Measurements from ENCODE around the gene IFIT1.
"Not testable (repeated sequence)": the region's sequence is repeated elsewhere in the genome, so short reads cannot be mapped to it uniquely, and the experiment has no call there.

IFIT1 gene

GRCh38 chr10:89391907-89392756, at the start of gene IFIT1:
TSS of gene IFIT1 (plus strand) at chr10:89392623. CDS start at chr10:89392713, 90 bp downstream.
- peak; percentile 83 for DNase-seq (ENCODE audit: low read depth, low spot score)

GRCh38 chr10:89343089-89343767, 49.2 kb upstream of the IFIT1 start:
- no peak for DNase-seq (ENCODE audit: low read depth, low spot score)

GRCh38 chr10:89344156-89344555, 48.3 kb upstream of the IFIT1 start:
- no peak for DNase-seq (ENCODE audit: low read depth, low spot score)

DNA sequence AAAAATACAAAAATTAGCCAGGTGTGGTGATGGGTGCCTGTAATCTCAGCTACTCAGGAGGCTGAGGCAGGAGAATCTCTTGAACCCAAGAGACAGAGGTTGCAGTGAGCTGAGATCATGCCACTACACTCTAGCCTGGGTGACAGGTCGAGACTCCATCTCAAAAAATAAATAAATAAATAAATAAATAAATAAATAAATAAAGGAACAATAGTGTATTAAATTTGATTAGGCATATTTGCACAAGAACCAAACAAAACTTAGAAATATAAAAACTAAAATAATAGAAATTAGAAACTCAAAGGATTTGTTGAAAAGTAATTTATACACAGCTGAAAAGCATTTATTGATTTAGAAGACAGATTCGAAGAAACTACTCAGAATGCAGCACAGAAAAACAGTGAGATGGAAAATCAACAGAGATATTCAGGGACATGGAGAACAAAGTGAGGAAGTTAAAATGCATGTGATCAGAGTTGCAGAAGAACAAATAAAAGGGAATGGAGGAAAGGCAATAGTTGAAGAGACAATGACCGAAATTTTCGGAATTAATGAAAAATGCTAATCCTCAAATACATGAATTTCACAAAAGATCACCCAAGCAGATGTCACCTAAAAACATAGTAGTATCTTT, 46.9 kb upstream of the IFIT1 start:
- no peak for DNase-seq (ENCODE audit: low read depth, low spot score)

DNA sequence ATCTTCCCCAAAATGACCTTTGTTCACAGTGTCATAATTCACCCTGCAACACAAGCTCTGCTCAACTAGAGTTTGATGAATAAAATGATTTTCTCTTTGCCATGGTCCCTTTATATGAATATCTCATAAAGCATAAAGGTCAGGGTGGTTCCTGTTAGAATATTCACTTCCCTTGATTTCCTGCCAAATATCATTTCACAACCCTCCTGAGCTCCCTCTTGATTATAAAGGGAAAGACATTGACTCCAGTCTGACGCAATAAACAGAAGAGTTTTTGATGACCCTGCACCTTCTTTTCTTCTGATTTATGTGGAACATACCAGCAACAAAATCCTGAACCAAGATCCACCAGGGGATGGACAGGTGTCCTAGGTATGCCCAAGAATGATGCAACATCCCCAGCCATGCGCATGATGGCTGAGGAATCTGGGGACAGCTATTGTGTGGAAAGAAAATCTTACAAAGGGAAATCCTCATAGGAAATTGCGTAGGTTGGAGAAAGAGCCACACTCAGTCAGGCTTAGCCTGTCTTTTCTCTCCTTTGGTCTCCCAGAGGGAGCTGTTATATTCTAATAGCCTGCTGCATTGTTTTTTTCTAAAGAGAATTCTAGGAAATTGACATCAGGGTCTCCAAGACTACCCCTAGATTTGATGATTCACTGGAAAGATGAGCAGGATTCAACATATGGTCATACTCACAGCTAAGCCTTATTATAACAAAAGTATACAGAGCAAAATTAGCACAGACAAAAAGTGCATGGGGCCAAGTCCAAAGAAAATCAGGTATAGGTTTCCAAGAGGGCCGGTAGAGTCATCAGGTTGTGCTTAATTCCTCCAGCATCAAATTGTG, 45.8 kb upstream of the IFIT1 start:
- no peak for DNase-seq (ENCODE audit: low read depth, low spot score)

DNA sequence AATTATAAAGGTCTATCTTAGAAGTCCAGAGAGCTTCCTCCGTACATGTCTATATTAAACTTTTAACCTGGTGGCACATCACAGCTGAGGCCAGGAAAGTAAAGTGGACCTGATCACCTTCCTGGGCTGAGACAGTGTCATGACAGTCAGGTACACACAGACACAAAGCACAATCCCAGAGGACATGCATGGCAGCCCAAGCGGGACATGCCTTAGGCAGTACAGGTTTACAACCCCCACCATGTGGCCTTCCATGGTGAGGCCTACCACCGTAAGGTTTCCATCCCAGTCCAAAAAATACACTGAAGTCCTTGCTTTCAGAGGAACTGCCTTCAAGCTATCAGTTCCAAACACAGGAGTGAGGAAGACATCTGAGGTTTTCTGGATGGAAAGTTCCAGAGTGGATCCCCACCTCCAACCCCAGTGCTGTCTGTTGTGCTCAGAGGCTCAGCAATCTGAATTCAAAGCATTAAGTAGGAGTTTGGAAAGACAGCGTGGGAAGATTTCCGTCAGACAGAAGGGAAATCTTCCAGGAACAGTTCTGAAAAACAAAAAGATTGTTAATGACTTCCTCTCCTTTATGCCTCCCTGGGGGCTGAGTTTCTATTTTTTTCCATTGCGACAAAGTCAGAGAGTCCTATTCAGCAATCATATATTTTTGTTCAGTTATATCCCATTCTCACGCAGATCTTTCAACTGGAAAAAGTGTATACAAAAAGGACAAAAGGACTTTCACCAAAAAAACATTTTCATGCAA, 44.5 kb upstream of the IFIT1 start:
- no peak for DNase-seq (ENCODE audit: low read depth, low spot score)

- DNase-seq (ENCODE audit: low read depth, low spot score) = no peak
Observed at GRCh38 chr10:89348481-89348880, 43.9 kb upstream of the IFIT1 start.

DNA sequence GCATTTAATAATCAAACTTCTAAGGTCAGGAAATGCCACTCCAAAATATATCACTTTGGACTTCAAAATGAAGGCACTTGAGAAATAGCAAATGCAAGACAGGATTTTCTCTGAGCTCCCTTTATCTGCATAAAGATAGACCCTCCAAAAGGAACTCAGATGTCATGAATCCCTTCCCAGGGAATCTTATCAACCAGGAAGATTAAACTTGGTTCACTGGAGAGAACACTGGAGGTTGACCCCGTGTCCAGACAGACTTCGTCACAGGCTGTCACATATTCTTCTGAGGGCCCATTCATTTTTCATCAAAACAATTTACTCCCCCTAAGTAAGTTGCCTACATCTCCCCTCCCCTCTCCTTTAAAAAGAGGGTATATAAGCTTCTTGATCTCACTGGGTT, 43.4 kb upstream of the IFIT1 start:
- DNase-seq (ENCODE audit: low read depth, low spot score) = no peak

DNA sequence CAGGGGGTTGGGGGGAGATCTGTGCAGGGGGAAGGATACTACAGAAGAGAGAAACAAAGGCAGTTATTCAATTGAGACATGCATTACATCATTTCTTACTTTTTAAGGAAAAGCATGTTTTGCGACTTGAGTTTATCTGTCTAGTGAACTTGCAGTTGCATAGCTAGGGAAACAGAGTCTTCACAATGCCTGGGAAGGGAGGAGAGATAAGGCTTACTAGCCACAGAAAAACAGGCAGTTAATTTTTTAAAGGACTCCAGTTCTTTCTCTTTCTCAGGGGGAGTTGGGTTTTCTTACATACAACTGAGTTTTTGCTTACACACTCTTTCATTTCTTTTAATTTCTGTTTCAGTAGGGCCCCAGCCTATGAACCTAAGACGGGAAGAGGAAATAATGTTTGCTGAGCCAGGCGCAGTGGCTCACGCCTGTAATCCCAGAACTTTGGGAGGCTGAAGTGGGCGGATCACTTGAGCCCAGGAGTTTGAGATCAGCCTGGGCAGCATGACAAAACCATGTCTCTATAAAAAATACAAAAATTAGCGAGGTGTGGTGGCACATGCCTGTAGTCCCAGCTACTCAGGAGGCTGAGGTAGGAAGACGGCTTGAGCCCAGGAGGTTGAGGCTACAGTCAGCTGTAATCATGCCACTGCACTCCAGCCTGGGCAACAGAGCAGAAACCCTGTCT, 41.6 kb upstream of the IFIT1 start:
- DNase-seq (ENCODE audit: low read depth, low spot score) = not testable (repeated sequence)

GRCh38 chr10:89351412-89351779, 41.0 kb upstream of the IFIT1 start:
- no peak for DNase-seq (ENCODE audit: low read depth, low spot score)

- no peak for DNase-seq (ENCODE audit: low read depth, low spot score)
Observed at GRCh38 chr10:89351780-89352597, 40.4 kb upstream of the IFIT1 start.

GRCh38 chr10:89352802-89353201, 39.6 kb upstream of the IFIT1 start:
- no peak for DNase-seq (ENCODE audit: low read depth, low spot score)

- DNase-seq (ENCODE audit: low read depth, low spot score) = no peak
Observed at GRCh38 chr10:89355394-89355931, 37.0 kb upstream of the IFIT1 start.

- no peak for DNase-seq (ENCODE audit: low read depth, low spot score)
Observed at GRCh38 chr10:89357096-89357495, 35.3 kb upstream of the IFIT1 start.

- no peak for DNase-seq (ENCODE audit: low read depth, low spot score)
Observed at GRCh38 chr10:89357975-89358374, 34.4 kb upstream of the IFIT1 start.

GRCh38 chr10:89360157-89360556, 32.3 kb upstream of the IFIT1 start:
- no peak for DNase-seq (ENCODE audit: low read depth, low spot score)

- DNase-seq (ENCODE audit: low read depth, low spot score) = no peak
Observed at GRCh38 chr10:89362929-89363328, 29.5 kb upstream of the IFIT1 start.

DNA sequence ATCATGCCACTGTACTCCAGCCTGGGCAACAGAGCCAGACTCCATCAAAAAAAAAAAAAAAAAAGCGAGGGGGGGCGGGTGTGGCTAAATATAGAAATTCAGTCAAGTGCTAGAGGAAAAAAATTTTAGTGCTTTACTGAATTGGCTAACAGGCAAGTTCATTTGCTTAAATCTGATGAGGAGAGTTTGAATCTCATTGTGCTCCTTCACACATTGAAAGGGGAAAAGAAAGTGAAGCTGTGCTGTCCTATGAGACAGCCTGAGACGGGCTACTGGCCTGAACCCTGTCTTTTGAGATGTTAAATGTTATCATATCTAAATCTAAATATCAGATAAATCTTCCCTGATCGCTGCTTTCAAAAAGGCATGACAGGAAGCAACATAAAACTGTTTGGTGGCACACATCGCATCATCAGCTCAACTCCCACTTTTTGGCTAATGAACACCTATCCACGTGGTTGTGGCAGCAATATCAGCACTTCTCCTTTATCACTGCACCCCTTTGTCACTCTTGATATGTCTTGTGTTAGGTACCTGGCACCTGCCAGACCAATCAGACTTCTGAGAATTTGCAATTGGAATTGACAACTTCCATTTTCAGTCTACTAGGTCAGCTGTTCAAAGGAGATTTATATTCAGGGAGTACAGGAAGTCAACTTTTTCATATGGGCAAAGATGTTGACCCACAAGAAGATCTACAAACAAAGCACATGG, 28.5 kb upstream of the IFIT1 start:
- no peak for DNase-seq (ENCODE audit: low read depth, low spot score)

DNA sequence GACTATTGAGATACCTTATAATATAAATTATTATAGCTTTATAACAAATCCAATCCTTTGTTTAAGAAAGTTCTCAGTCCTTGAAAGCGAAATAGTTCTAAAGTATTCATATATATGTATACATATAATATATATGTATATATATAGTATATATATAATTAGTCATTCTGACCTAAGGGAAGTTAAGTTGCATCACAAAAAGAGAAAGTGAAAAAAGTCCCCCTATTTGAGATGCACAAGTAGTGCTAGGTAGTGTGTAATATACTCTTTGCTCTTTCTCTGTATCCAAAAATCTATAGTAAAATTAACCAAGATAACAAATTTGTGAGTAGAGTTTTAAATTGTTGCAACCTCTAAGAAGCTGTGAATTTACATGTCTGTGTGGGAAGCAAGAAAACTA, 27.9 kb upstream of the IFIT1 start:
- DNase-seq (ENCODE audit: low read depth, low spot score) = no peak

Measured in smooth muscle cell of the brain vasculature (primary cell).